Activated CD4-positive, alpha-beta memory T cell treated with anti-CD3 and anti-CD28 coated beads for 36 hours (primary cell): ENCODE measurements around the gene PARD3B. TPM values are rescaled to one million over a fixed set of nuclear protein-coding genes. Genes with fewer than 3 reads are reported as not detected.

Experiments used
- CTCF ChIA-PET: fragments of 350-600 bp; sonication (Branson Sonifier 250); formaldehyde crosslinking; loops from one replicate; lab custom pipeline; 2021; ENCODE audit warnings: antibody characterized with exemption, inconsistent platforms; lab: Charles Lee
- POLR2A ChIA-PET: fragments of 350-600 bp; sonication (Branson Sonifier 250); formaldehyde crosslinking; loops from one replicate; lab custom pipeline; 2021; ENCODE audit warnings: antibody characterized with exemption; lab: Charles Lee
- DNase-seq: peaks from one replicate; pipeline ENCODE4 v3.0.0-alpha.2; 2020
- H3K27ac Mint-ChIP-seq: one replicate; pipeline ENCODE4 v1.8.0; 2021; ENCODE audit warnings: mixed read lengths
- H3K27me3 Mint-ChIP-seq: one replicate; pipeline ENCODE4 v1.8.0; 2021; ENCODE audit warnings: mixed read lengths
- H3K36me3 Mint-ChIP-seq: one replicate; pipeline ENCODE4 v1.8.0; 2021; ENCODE audit warnings: mixed read lengths
- H3K4me1 Mint-ChIP-seq: one replicate; pipeline ENCODE4 v1.8.0; 2021; ENCODE audit warnings: low read depth, mixed read lengths
- H3K4me3 Mint-ChIP-seq: one replicate; pipeline ENCODE4 v1.8.0; 2021; ENCODE audit warnings: mild to moderate bottlenecking, mixed read lengths
- H3K9me3 Mint-ChIP-seq: one replicate; pipeline ENCODE4 v1.8.0; 2021; ENCODE audit warnings: mixed read lengths
- intact Hi-C: fragments of 100-400 bp; cut with micrococcal nuclease; formaldehyde crosslinking; loops from one replicate; pipeline ENCODE4 v1.15.1; 2023
- total RNA-seq, 2 experiments: library from RNA; stranded (reverse); gene quantifications; one replicate each; pipeline ENCODE4 v1.2.3, GENCODE V29; 2021

The PARD3B gene
- total RNA-seq, 2 experiments from 2014 or later, result 0.07 to 0.70 TPM

GRCh38 chr2:204696124-204696523 is 150.8 kb downstream of the PARD3B start:
- Mint-ChIP-seq H3K4me1 (peaks cover 9% of the 10 kb centered on the region), H3K9me3 (no peaks in the 10 kb centered on the region), H3K36me3 (no peaks in the 10 kb centered on the region), H3K4me3 (no peak overlapping the region), H3K27me3 (no peaks in the 10 kb centered on the region), H3K27ac (no peak overlapping the region)
- intact Hi-C loops, result no loop called here
- ChIA-PET CTCF (interaction anchor here (0.5 kb wide), 1 partner anchor 33 kb away, joined by 3 read pairs; no protein-coding TSS in a partner anchor), POLR2A (no interaction called here)
- DNase-seq, result no peak

GRCh38 chr2:204705243-204705932 is 160.1 kb downstream of the PARD3B start:
- Mint-ChIP-seq H3K4me1 (no peaks in the 10 kb centered on the region), H3K27me3 (no peaks in the 10 kb centered on the region), H3K9me3 (no peaks in the 10 kb centered on the region), H3K27ac (no peak overlapping the region), H3K36me3 (no peaks in the 10 kb centered on the region), H3K4me3 (no peak overlapping the region)
- ChIA-PET CTCF (no interaction called here), POLR2A (no interaction called here)
- intact Hi-C loops, result no loop called here
- DNase-seq, result no peak

GRCh38 chr2:204706939-204707338 is 161.7 kb downstream of the PARD3B start:
- Mint-ChIP-seq H3K9me3 (no peaks in the 10 kb centered on the region), H3K36me3 (no peaks in the 10 kb centered on the region), H3K27me3 (no peaks in the 10 kb centered on the region), H3K4me3 (no peak overlapping the region), H3K27ac (no peak overlapping the region), H3K4me1 (no peaks in the 10 kb centered on the region)
- CTCF ChIA-PET, result interaction anchor here (0.6 kb wide), 1 partner anchor 207 kb away, joined by 3 read pairs; no protein-coding TSS in a partner anchor
- intact Hi-C loops, result no loop called here
- POLR2A ChIA-PET, result no interaction called here
- no peak for DNase-seq

DNA sequence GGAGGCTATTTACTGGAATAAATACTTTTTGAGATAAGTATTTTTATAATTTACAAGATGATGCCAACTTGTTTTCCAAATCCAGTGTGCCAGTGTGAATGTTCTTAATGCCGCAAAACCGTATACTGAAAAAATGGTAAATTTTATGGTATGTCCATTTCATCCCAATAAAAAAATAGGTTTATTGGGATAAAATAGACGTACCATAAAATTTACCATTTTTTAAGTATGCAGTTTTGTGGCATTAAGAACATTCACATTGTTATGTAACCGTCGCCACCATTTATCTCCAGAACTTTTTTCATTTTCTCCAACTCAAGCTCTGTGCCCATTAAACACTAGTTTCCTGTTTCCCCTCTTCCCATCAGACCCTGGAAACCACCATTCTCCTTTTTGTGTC is 167.9 kb downstream of the PARD3B start:
- ChIA-PET POLR2A (no interaction called here), CTCF (no interaction called here)
- Mint-ChIP-seq H3K9me3 (no peaks in the 10 kb centered on the region), H3K4me1 (no peaks in the 10 kb centered on the region), H3K4me3 (no peak overlapping the region), H3K36me3 (no peaks in the 10 kb centered on the region), H3K27ac (no peak overlapping the region), H3K27me3 (peaks cover 2% of the 10 kb centered on the region)
- DNase-seq, result no peak
- intact Hi-C loops, result no loop called here

DNA sequence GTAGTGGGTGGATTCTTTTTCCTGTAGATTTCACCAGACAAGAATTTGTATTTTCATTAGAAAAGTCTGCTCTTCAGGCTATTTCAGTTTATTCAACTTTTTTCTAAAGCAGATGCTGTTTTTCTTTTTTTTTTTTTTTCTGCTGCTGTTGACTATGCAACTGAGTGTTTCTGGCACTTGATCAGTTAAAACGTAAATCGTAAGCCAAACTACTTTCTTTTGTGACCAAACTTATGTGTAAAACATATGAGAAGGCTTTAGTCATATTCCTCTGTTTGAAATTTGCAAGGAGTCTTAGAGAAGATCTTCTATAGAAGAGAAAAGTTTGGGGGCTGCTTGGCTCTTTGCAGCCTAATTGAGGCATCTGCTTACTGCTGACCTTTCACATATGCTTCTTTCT is 170.1 kb downstream of the PARD3B start:
- CTCF ChIA-PET, result no interaction called here
- H3K27me3 Mint-ChIP-seq, result peaks cover 2% of the 10 kb centered on the region
- no peaks in the 10 kb centered on the region for H3K9me3 Mint-ChIP-seq
- H3K36me3 Mint-ChIP-seq, result no peaks in the 10 kb centered on the region
- no peak overlapping the region for H3K27ac Mint-ChIP-seq
- no peak for DNase-seq
- POLR2A ChIA-PET, result no interaction called here
- intact Hi-C loops, result no loop called here
- no peaks in the 10 kb centered on the region for H3K4me1 Mint-ChIP-seq
- no peak overlapping the region for H3K4me3 Mint-ChIP-seq

DNA sequence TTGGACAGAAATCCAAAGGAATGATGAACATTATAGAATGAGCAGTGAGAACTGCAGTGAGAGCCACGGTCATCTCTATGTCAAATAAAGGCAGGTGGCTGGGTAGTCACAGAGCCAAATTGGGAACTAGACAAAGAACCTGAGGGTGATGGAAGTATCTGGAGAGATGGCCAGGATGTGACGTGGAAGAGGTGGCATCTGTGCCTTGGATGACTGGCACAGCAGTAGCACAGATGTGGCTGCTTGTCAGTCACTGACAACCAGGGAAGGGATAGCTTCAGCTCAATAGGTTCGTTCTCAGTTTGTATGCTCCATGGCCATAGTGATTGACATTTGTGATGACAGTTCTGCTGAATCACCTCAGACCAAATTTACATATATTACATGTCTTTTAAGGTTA is 172.3 kb downstream of the PARD3B start:
- Mint-ChIP-seq H3K4me1 (no peaks in the 10 kb centered on the region), H3K36me3 (no peaks in the 10 kb centered on the region), H3K4me3 (no peak overlapping the region), H3K27me3 (peaks cover 2% of the 10 kb centered on the region), H3K9me3 (no peaks in the 10 kb centered on the region), H3K27ac (no peak overlapping the region)
- DNase-seq, result no peak
- intact Hi-C loops, result no loop called here
- POLR2A ChIA-PET, result no interaction called here
- CTCF ChIA-PET, result no interaction called here

DNA sequence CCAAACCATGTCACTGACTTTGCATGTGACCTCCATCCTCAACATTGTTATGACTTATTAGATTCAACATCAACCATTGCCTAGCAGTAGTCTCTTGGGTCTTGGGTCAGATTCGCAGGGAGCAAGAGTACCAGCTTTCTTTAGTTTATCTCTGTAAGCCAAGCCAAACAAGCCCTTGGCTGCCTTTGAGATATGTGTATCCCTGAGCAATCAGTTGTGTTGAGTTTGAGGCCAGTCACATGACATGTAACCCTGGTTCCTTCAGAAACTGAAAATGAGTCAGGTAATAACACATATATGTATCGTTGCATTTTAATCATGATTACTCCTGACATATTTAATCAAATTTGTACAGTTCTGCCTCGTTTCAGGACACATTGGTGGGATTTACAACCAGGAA is 173.3 kb downstream of the PARD3B start:
- H3K27me3 Mint-ChIP-seq, result no peaks in the 10 kb centered on the region
- no peaks in the 10 kb centered on the region for H3K9me3 Mint-ChIP-seq
- no peaks in the 10 kb centered on the region for H3K4me1 Mint-ChIP-seq
- H3K27ac Mint-ChIP-seq, result no peak overlapping the region
- DNase-seq, result no peak
- CTCF ChIA-PET, result no interaction called here
- H3K36me3 Mint-ChIP-seq, result no peaks in the 10 kb centered on the region
- no peak overlapping the region for H3K4me3 Mint-ChIP-seq
- POLR2A ChIA-PET, result no interaction called here
- intact Hi-C loops, result no loop called here

GRCh38 chr2:204720874-204721273 is 175.6 kb downstream of the PARD3B start:
- H3K36me3 Mint-ChIP-seq, result no peaks in the 10 kb centered on the region
- intact Hi-C loops, result no loop called here
- DNase-seq, result no peak
- H3K4me1 Mint-ChIP-seq, result no peaks in the 10 kb centered on the region
- H3K27me3 Mint-ChIP-seq, result no peaks in the 10 kb centered on the region
- POLR2A ChIA-PET, result no interaction called here
- no peak overlapping the region for H3K27ac Mint-ChIP-seq
- no peak overlapping the region for H3K4me3 Mint-ChIP-seq
- no peaks in the 10 kb centered on the region for H3K9me3 Mint-ChIP-seq
- CTCF ChIA-PET, result no interaction called here

GRCh38 chr2:204722207-204722606 is 176.9 kb downstream of the PARD3B start:
- intact Hi-C loops, result no loop called here
- no peaks in the 10 kb centered on the region for H3K9me3 Mint-ChIP-seq
- no peaks in the 10 kb centered on the region for H3K36me3 Mint-ChIP-seq
- peaks cover 1% of the 10 kb centered on the region for H3K27me3 Mint-ChIP-seq
- no peak for DNase-seq
- H3K4me1 Mint-ChIP-seq, result no peaks in the 10 kb centered on the region
- no peak overlapping the region for H3K4me3 Mint-ChIP-seq
- POLR2A ChIA-PET, result no interaction called here
- CTCF ChIA-PET, result no interaction called here
- no peak overlapping the region for H3K27ac Mint-ChIP-seq

DNA sequence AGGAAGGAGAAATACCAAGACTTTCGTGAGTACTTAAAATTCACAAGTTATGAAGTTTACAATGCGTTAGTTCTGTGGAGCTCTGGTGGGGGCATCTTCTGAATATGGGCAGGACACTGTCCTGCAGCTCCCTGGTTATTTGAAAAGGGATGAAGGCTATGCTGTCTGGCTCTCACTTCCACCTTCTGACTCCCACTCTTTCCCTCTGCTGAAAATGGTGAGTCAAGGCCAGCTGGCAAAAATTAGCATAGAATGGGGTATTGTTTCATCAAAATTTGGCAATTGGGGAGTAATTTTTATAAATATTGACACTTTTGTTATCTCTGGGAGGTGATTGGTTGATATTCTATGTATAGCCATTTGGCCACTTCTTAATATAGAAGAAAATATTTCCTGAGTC is 177.4 kb downstream of the PARD3B start:
- Mint-ChIP-seq H3K36me3 (no peaks in the 10 kb centered on the region), H3K4me1 (no peaks in the 10 kb centered on the region), H3K9me3 (no peaks in the 10 kb centered on the region), H3K4me3 (no peak overlapping the region), H3K27me3 (peaks cover 1% of the 10 kb centered on the region), H3K27ac (no peak overlapping the region)
- ChIA-PET POLR2A (no interaction called here), CTCF (no interaction called here)
- intact Hi-C loops, result no loop called here
- no peak for DNase-seq

- CTCF ChIA-PET, result no interaction called here
- Mint-ChIP-seq H3K4me1 (no peaks in the 10 kb centered on the region), H3K9me3 (no peaks in the 10 kb centered on the region), H3K27ac (no peak overlapping the region), H3K36me3 (no peaks in the 10 kb centered on the region), H3K4me3 (no peak overlapping the region), H3K27me3 (peaks cover 1% of the 10 kb centered on the region)
- POLR2A ChIA-PET, result no interaction called here
- DNase-seq, result no peak
- intact Hi-C loops, result no loop called here
These were observed 180.6 kb downstream of the PARD3B start for GRCh38 chr2:204725693-204726360.

- Mint-ChIP-seq H3K4me3 (no peak overlapping the region), H3K4me1 (no peaks in the 10 kb centered on the region), H3K27ac (no peak overlapping the region), H3K9me3 (no peaks in the 10 kb centered on the region), H3K36me3 (no peaks in the 10 kb centered on the region), H3K27me3 (peaks cover 1% of the 10 kb centered on the region)
- intact Hi-C loops, result no loop called here
- ChIA-PET POLR2A (no interaction called here), CTCF (no interaction called here)
- no peak for DNase-seq
These were observed 181.6 kb downstream of the PARD3B start for GRCh38 chr2:204726831-204727230.

GRCh38 chr2:204727368-204727767 is 182.1 kb downstream of the PARD3B start:
- Mint-ChIP-seq H3K9me3 (no peaks in the 10 kb centered on the region), H3K4me3 (no peak overlapping the region), H3K36me3 (no peaks in the 10 kb centered on the region), H3K27me3 (peaks cover 1% of the 10 kb centered on the region), H3K4me1 (no peaks in the 10 kb centered on the region), H3K27ac (no peak overlapping the region)
- no peak for DNase-seq
- intact Hi-C loops, result no loop called here
- POLR2A ChIA-PET, result no interaction called here
- CTCF ChIA-PET, result no interaction called here
